Measurements from ENCODE around the gene GAGE13. TPM values are rescaled to one million over a fixed set of nuclear protein-coding genes. Genes with fewer than 3 reads are reported as not detected.
A peak's percentile ranks its signal among the peaks of the same experiment; 100 is the strongest.
"Not testable (repeated sequence)": the region's sequence is repeated elsewhere in the genome, so short reads cannot be mapped to it uniquely, and the experiment has no call there.

The GAGE13 gene
- not detected in 2 replicates for total RNA-seq
- 0.38 TPM in 1 of 2 replicates, not detected in the other for polyA plus RNA-seq

DNA sequence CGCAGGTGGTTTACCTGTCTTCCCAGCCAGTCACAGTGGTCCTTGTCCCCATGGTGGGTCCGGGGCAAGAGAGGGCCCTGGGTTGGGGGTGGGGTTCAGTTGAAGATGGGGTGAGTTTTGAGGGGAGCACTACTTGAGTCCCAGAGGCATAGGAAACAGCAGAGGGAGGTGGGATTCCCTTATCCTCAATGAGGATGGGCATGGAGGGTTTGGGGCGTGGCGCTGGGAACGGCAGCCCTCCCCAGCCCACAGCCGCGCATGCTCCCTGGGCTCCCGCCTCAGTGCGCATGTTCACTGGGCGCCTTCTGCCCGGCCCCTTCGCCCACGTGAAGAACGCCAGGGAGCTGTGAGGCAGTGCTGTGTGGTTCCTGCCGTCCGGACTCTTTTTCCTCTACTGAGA, at the start of gene GAGE13:
TSS of gene GAGE13 (plus strand) at position 301 of the 400 bp plus-strand sequence. CDS start 1,156 bp downstream, outside the sequence.
- not testable (repeated sequence) for H3K4me3 ChIP-seq; H3K9me3 ChIP-seq (ENCODE audit: low read depth); DNase-seq (ENCODE audit: low read depth in 1 of 2, low spot score in 1 of 2); H3K36me3 ChIP-seq; H3K27ac ChIP-seq; H3K4me1 ChIP-seq (ENCODE audit: low read depth); H3K27me3 ChIP-seq

DNA sequence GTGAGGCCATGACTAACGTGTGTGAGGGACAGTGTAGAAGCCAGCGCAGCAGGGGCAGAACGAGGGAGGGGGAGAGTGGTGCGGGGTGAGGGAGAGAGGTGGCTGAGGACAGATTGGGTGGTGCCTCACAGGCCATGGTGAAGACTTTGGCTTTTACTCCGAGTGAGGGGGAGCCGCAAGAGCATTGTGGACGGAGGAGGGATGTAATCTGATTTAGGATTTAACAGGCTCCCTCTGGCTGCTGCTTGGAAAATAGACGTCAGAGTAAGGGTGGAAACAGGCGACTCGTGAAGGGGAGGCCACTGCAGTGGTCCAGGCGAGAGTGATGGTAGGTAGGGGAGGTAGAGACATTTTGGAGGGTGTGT, 48.8 kb upstream of the GAGE13 start:
- TF ChIP-seq CTCF (IDR thresholded peaks at IDR 0.05; ENCODE audit: low read depth, low read length), result peak; percentile 42
- Histone ChIP-seq H3K4me3 (no peak overlapping the region), H3K4me1 (ENCODE audit: low read depth) (no peaks in the 10 kb centered on the region), H3K9me3 (ENCODE audit: low read depth) (no peaks in the 10 kb centered on the region), H3K27ac (no peak overlapping the region), H3K27me3 (no peaks in the 10 kb centered on the region), H3K36me3 (no peaks in the 10 kb centered on the region)
- peak; percentile 34 to 49 for DNase-seq (ENCODE audit: low read depth in 1 of 2, low spot score in 1 of 2)

- no peak for DNase-seq (ENCODE audit: low read depth in 1 of 2, low spot score in 1 of 2)
- H3K36me3 ChIP-seq, result no peaks in the 10 kb centered on the region
- H3K4me3 ChIP-seq, result no peak overlapping the region
- H3K27ac ChIP-seq, result no peak overlapping the region
- no peaks in the 10 kb centered on the region for H3K9me3 ChIP-seq (ENCODE audit: low read depth)
- no peaks in the 10 kb centered on the region for H3K4me1 ChIP-seq (ENCODE audit: low read depth)
- no peaks in the 10 kb centered on the region for H3K27me3 ChIP-seq
- no peak for TF ChIP-seq CTCF (IDR thresholded peaks at IDR 0.05; ENCODE audit: low read depth, low read length)
These were observed 47.2 kb upstream of the GAGE13 start for GRCh38 chrX:49284212-49284611.

GRCh38 chrX:49286136-49286535, 45.2 kb upstream of the GAGE13 start:
- Histone ChIP-seq H3K27me3 (no peaks in the 10 kb centered on the region), H3K27ac (no peak overlapping the region), H3K9me3 (ENCODE audit: low read depth) (no peaks in the 10 kb centered on the region), H3K4me3 (no peak overlapping the region), H3K4me1 (ENCODE audit: low read depth) (no peaks in the 10 kb centered on the region), H3K36me3 (no peaks in the 10 kb centered on the region)
- DNase-seq (ENCODE audit: low read depth in 1 of 2, low spot score in 1 of 2), result no peak
- TF ChIP-seq CTCF (IDR thresholded peaks at IDR 0.05; ENCODE audit: low read depth, low read length), result no peak

GRCh38 chrX:49286581-49286980, 44.8 kb upstream of the GAGE13 start:
- DNase-seq (ENCODE audit: low read depth in 1 of 2, low spot score in 1 of 2), result no peak
- no peak for TF ChIP-seq CTCF (IDR thresholded peaks at IDR 0.05; ENCODE audit: low read depth, low read length)
- H3K27me3 ChIP-seq, result no peaks in the 10 kb centered on the region
- H3K27ac ChIP-seq, result no peak overlapping the region
- no peaks in the 10 kb centered on the region for H3K36me3 ChIP-seq
- no peak overlapping the region for H3K4me3 ChIP-seq
- no peaks in the 10 kb centered on the region for H3K9me3 ChIP-seq (ENCODE audit: low read depth)
- no peaks in the 10 kb centered on the region for H3K4me1 ChIP-seq (ENCODE audit: low read depth)

- no peak for DNase-seq (ENCODE audit: low read depth in 1 of 2, low spot score in 1 of 2)
- no peaks in the 10 kb centered on the region for H3K27me3 ChIP-seq
- no peak for TF ChIP-seq CTCF (IDR thresholded peaks at IDR 0.05; ENCODE audit: low read depth, low read length)
These were observed 43.7 kb upstream of the GAGE13 start for GRCh38 chrX:49287665-49288064.

More at GRCh38 chrX:49287665-49288064, 43.7 kb upstream of the GAGE13 start:
- H3K9me3 ChIP-seq (ENCODE audit: low read depth), result no peaks in the 10 kb centered on the region
- no peak overlapping the region for H3K4me3 ChIP-seq
- H3K4me1 ChIP-seq (ENCODE audit: low read depth), result no peaks in the 10 kb centered on the region
- no peaks in the 10 kb centered on the region for H3K36me3 ChIP-seq
- H3K27ac ChIP-seq, result no peak overlapping the region
